VCaP (cell line): ENCODE measurements around the gene CLSTN2.

Source experiments
- H3K27ac ChIP-seq: fragments of 450-650 bp; 2 replicates; pipeline ENCODE4 v1.5.1; 2017
- TF ChIP-seq, protein P1 (sequence below): fragments of 450-650 bp; conservative IDR thresholded peaks from 2 replicates; pipeline ENCODE4 v1.5.1; 2017; ENCODE audit warnings: mild to moderate bottlenecking, moderate library complexity

CLSTN2 gene

DNA sequence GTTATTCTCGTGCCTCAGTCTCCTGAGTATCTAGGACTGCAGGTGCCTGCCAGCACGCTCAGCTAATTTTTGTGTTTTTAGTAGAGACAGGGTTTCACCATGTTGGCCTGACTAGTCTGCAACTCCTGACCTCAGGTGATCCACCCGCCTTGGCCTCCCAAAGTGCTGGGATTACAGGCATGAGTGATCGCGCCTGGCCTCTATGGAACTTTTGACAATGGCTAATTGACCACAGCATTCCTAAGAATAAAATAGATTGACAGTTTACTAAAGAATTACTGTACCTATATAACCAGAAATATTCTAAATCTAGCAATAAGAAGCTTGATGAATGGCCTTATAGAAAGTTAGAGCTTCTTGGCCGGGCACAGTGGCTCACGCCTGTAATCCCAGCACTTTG is 691.9 kb downstream of the CLSTN2 start:
- TF ChIP-seq, protein P1, sequence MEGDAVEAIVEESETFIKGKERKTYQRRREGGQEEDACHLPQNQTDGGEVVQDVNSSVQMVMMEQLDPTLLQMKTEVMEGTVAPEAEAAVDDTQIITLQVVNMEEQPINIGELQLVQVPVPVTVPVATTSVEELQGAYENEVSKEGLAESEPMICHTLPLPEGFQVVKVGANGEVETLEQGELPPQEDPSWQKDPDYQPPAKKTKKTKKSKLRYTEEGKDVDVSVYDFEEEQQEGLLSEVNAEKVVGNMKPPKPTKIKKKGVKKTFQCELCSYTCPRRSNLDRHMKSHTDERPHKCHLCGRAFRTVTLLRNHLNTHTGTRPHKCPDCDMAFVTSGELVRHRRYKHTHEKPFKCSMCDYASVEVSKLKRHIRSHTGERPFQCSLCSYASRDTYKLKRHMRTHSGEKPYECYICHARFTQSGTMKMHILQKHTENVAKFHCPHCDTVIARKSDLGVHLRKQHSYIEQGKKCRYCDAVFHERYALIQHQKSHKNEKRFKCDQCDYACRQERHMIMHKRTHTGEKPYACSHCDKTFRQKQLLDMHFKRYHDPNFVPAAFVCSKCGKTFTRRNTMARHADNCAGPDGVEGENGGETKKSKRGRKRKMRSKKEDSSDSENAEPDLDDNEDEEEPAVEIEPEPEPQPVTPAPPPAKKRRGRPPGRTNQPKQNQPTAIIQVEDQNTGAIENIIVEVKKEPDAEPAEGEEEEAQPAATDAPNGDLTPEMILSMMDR: no peak
- H3K27ac ChIP-seq: no peak overlapping the region
